Measurements from ENCODE around the gene NAT9.

Gene NAT9

GRCh38 chr17:74768763-74769114 lies 7.4 kb downstream of the NAT9 start:
- no peak for FAIRE-seq
- no peak for DNase-seq (ENCODE audit: insufficient read length, low spot score)
- TF ChIP-seq POLR2A (IDR thresholded peaks at IDR 0.05; ENCODE audit: low read depth, low read length): no peak

GRCh38 chr17:74768069-74768762 lies 7.9 kb downstream of the NAT9 start:
- DNase-seq (ENCODE audit: insufficient read length, low spot score): peak; percentile 97
- TF ChIP-seq POLR2A (IDR thresholded peaks at IDR 0.05; ENCODE audit: low read depth, low read length): peak; percentile 7; the same call in 1 of the 2 replicates
- peak; percentile 64 for FAIRE-seq

DNA sequence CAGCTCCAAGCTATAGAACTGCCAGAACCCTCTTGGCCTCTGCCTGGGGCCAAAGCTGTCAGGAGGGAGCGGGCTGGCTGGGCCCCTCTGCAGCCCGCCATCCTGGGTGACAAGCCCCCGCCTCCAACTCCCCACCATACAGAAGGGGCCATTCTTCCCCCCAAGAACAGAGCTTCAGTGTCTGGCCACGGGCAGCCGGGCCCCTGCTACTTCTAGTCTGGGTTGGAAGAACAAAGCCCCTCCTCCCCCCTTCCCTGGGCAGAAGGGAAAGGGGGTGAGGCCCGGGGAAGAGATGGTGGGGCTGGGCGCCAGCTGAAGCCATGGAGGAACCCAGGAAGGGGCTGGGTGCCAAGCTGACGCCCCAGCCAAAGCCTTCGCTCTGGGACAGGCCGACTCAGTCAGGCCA lies 9.0 kb downstream of the NAT9 start:
- no peak for DNase-seq (ENCODE audit: insufficient read length, low spot score)
- TF ChIP-seq POLR2A (IDR thresholded peaks at IDR 0.05; ENCODE audit: low read depth, low read length): no peak
- no peak for FAIRE-seq

DNA sequence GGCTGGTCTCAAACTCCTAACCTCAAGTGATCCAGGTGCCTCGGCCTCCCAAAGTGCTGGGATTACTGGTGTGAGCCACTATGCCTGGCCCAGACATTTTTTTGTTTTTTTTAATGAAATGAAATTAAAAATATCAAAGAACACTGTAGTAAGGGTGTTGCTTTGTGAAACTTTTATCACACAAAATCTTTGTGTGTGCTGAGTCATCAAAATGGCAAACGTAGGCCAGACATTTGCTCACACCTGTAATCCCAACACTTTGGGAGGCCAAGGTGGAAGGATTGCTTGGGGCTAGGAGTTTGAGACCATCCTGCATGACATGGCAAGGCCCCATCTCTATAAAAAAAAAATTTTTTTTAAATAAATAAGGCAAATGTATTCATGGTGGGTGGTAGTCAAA lies 9.7 kb downstream of the NAT9 start:
- FAIRE-seq (no peak), DNase-seq (ENCODE audit: insufficient read length, low spot score) (no peak)
- no peak for TF ChIP-seq POLR2A (IDR thresholded peaks at IDR 0.05; ENCODE audit: low read depth, low read length)

DNA sequence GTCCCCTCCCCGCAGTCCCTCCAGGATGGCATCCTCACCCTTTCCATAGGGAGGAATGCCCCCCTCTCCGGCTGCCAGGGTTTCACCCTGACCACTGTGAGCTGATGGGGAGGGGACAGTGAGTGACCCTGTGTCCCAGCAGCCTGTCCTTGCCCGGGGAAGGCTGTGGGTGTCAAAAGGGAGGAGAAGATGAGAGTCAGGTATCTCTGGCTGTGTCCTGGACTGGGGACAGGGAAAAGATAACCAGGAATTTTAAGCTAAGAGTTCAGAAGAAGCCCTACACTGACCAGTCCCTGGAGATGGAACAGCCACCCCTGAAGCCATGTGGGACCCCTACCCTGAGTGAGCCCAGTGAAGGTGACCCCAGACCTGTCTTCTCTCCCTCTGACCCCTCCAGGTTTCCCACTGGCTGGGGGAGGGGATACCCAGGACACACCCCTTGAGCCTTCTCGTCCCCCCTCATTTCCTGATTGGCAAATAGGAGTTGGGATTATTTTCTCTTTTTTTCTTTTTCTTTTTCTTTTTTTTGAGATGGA lies 11.3 kb downstream of the NAT9 start:
- DNase-seq (ENCODE audit: insufficient read length, low spot score): no peak
- no peak for TF ChIP-seq POLR2A (IDR thresholded peaks at IDR 0.05; ENCODE audit: low read depth, low read length)
- FAIRE-seq: no peak

DNA sequence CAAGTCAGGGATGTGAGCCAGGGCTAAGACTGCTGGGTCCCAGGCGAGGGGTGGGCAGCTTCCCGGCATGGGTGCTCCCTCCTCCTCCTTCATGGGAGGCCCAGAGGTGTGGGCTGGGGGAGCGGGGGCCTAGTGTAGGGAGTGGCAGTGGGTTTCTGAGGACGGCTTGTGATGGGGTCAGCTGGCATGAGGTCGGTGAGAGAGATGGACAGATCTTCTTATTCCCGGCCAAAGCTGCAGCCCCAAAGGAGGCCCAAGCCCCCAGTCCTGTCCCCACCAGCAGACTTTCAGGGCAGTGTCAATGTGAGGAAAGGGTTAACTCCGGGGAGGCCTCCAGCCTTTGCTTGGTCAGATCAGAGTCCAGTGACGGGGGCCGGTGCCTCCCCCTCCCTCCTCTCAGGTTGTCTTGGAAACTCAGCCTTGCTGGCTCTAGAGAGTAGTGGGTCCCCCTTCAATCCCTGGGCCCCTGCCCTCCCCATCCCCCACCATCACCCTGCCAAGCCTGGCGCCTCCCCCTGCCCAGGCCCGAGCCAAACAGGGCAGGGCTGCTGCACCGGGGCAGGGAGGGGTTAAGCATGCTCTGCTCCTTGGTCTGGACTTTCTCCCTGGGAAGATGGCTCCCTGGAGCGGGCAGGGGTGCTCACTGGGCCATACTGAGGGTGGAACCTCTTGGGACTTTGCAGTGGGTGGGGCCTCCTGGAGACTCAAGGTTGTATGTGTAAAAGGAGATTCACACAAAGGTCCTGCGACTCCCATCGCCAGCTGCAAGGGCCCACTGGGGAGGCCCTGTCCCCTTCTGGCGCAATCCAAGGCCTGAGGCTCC lies 12.4 kb downstream of the NAT9 start:
- no peak for DNase-seq (ENCODE audit: insufficient read length, low spot score)
- no peak for FAIRE-seq
- no peak for TF ChIP-seq POLR2A (IDR thresholded peaks at IDR 0.05; ENCODE audit: low read depth, low read length)

DNA sequence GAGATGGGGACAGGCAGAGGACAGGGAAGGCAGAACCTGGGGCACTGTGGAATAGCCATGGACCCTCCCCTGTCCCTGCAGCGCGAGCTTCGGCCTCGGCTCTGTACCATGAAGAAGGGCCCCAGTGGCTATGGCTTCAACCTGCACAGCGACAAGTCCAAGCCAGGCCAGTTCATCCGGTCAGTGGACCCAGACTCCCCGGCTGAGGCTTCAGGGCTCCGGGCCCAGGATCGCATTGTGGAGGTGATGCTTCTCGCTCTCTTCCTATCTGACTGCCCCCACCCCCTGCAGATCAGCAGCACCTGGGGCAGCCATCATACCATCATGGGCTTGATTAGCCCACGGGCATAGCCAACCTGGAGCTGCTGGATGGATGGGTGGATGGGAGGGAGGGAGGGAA lies 14.2 kb downstream of the NAT9 start:
- FAIRE-seq (no peak), DNase-seq (ENCODE audit: insufficient read length, low spot score) (no peak)
- TF ChIP-seq POLR2A (IDR thresholded peaks at IDR 0.05; ENCODE audit: low read depth, low read length): no peak

GRCh38 chr17:74761419-74761818 lies 14.7 kb downstream of the NAT9 start:
- TF ChIP-seq POLR2A (IDR thresholded peaks at IDR 0.05; ENCODE audit: low read depth, low read length): no peak
- FAIRE-seq: no peak
- no peak for DNase-seq (ENCODE audit: insufficient read length, low spot score)

DNA sequence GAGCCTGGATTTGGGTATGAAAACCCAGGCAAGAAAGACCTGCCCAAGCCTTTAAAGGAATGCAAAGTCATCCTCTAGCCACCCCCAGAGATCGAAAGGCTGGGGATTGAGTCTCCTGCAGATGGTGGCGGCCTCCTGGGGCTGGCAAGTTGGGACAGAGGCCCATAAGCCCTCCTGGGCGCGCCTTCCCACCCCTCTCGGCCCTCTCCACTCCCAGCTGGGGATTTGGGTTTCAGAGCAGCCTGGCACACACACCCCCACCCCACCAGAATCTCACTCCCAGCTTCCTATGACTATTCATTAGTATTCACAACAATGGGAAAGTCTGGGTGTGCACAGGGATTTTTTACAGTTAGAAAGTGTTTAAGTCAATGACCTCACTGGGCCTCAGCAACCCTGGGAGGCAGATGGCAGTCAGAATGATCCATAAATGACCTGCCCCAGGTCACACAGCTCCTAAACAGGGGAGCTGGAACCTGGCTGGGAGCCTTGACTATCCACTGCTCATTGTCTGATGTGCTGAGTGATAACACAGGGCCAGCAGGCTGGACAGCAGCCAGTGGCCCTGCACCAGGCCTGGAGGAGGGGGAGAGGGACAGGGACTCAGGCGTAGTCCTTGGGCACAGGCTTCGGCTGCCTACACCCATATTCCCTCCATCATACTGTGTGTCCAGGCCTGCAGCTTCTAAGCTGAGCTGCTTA lies 15.6 kb downstream of the NAT9 start:
- no peak for DNase-seq (ENCODE audit: insufficient read length, low spot score)
- no peak for TF ChIP-seq POLR2A (IDR thresholded peaks at IDR 0.05; ENCODE audit: low read depth, low read length)
- FAIRE-seq: no peak

DNA sequence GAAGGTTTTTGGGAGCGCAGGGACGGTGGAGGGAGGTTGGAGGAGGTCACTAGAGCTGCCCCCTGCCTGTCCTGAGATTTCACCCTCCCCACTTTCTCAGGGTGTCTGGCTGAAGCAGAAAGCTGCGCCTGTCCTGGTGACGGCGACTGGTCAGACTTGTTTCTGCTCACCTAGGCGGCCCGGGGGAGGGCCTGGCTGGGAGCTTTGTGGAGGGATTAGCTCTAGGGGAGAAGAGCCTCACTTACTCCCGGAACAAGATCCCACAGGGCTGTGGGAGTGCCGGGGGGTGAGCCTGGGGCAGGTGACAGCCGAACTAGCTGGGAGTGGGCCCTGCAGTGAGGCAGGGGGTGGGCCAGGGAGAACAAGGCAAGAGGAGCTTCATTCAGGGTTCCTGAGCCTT lies 16.2 kb downstream of the NAT9 start:
- no peak for DNase-seq (ENCODE audit: insufficient read length, low spot score)
- FAIRE-seq: no peak
- no peak for TF ChIP-seq POLR2A (IDR thresholded peaks at IDR 0.05; ENCODE audit: low read depth, low read length)

DNA sequence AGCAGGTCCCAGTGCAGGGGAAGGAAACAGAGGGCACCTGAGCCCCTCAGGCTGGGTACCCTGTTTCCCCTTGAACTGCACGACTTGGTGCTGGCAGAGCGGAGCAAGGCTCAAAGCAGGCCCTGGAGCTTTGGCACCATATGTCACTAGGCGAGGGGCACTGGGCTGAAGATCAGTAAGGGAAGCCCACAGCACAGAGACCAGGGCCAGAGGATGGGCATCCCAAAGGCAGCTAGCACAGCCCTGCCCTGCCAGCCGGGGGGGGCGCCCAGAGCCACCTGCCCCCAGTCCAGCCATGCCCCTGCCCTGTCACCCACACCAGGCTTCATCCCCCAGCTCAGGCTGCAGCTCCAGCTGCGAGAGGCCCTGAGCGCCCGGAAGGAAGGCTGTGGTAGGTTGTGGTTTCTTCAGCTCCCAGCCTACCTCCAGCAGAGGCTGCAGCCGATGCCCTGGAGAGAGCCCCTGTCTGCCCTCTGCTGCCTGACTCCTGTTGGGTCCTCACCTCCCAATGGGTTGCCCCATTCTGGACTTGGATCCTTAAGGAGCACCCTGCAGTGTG lies 16.8 kb downstream of the NAT9 start:
- DNase-seq (ENCODE audit: insufficient read length, low spot score) (no peak), FAIRE-seq (no peak)
- no peak for TF ChIP-seq POLR2A (IDR thresholded peaks at IDR 0.05; ENCODE audit: low read depth, low read length)

DNA sequence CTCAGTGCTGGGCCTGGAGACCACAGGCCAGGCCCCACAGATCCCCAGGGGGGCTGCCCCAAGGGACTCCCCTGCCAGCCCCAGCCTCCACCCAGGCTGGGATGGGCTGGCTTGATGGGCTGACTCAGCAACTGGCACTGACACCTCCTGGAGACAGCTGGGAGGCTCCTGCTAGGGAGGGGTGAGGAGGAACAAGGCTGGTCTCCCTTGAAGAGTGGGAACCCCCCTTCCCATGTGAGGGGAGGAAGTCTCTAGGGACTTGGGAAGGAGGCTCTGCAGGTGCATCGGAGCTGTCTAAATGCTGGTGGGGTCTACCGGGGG lies 17.3 kb downstream of the NAT9 start:
- DNase-seq (ENCODE audit: insufficient read length, low spot score) (peak; percentile 93), FAIRE-seq (no peak)
- no peak for TF ChIP-seq POLR2A (IDR thresholded peaks at IDR 0.05; ENCODE audit: low read depth, low read length)

- TF ChIP-seq POLR2A (IDR thresholded peaks at IDR 0.05; ENCODE audit: low read depth, low read length): no peak
- FAIRE-seq (peak; percentile 15), DNase-seq (ENCODE audit: insufficient read length, low spot score) (no peak)
Measured at GRCh38 chr17:74757931-74758847, 18.0 kb downstream of the NAT9 start.
